ENCODE measurements around the gene SPRR2D.
"Not testable (repeated sequence)": the region's sequence is repeated elsewhere in the genome, so short reads cannot be mapped to it uniquely, and the experiment has no call there.

The SPRR2D gene

GRCh38 chr1:153040950-153041631, at the start of gene SPRR2D:
SPRR2D (minus strand) TSS chr1:153041120; CDS start chr1:153040346, 774 bp downstream.
- no peak for DNase-seq

- no peak for DNase-seq
These were observed 46.7 kb upstream of the SPRR2D start for GRCh38 chr1:153087652-153088051.

- no peak for DNase-seq
These were observed 40.8 kb upstream of the SPRR2D start for GRCh38 chr1:153081736-153082135.

GRCh38 chr1:153072806-153073726, 32.1 kb upstream of the SPRR2D start:
- no peak for DNase-seq

DNA sequence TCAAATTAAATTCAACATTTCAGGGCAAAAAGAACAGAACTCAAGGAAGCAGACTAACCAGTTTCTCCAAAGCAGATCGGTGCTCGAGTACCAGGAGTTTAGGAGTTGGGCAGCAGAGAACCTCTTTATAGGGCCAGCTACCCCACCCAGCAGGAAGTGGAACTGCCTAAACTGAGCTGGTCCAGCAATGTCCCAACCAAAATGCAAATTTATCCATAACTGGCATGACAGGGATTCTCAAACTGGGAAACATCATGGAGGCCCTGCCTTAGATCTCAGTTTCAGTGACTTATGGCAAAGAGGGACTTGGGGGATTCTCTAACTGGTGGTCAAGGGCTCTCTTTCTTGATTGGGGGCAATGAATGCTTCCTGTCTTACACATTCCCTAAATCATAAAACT, 30.6 kb upstream of the SPRR2D start, which contains the start of gene SPRR2B:
Gene SPRR2B, minus strand, starts transcription at position 101 of the 400 bp plus-strand sequence. CDS start 772 bp downstream, outside the sequence.
- no peak for DNase-seq

- no peak for DNase-seq
These were observed 29.3 kb upstream of the SPRR2D start for GRCh38 chr1:153070243-153070642.

DNA sequence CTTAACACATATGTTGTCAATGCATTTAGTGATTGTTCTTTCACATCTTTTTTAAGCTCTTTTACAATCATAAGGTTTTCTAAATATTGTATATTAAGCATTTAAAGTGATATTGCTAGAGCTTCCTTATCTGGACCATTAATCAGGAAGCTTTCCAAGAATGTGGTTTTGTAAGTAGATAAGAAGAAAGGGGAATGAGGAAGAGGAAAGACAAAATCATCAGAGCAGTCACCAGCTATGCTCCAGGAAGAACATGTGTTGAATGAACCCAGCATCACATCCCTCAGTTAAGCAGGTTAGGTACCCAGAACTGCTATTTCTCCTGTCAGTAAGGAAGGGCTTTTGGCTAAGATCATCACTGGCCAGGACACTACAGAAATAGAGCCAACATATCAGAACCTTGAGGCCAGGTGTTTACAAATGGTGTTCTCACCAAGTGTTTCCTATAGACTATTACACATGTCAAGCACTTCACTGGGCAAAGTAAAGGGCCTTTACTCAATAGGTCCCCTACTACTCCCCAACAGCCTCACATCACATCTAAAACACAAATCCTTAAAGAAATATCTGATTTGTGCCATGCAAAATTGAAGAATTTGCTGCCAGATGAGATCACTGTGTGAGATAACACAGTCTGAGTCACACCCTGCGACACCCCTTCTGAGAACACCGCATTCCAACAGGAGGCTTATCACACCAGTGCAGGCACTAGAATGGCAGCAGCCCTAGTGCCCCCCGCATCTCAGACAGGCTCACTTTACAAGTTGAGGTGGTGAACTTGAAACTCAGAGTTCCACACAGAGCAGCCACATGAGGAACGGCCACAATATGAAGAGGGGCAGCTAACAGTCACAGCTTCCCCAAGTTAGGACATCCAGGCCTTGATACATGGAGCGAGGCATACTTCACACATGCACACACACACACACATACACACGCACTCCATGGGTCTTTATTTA, 18.2 kb upstream of the SPRR2D start:
- DNase-seq = no peak

- no peak for DNase-seq
These were observed 17.2 kb upstream of the SPRR2D start for GRCh38 chr1:153058154-153058553.

GRCh38 chr1:153057375-153057774, 16.5 kb upstream of the SPRR2D start, which contains the start of gene SPRR2A:
SPRR2A (minus strand) TSS chr1:153057512; CDS start chr1:153056735, 777 bp downstream.
- no peak for DNase-seq

DNA sequence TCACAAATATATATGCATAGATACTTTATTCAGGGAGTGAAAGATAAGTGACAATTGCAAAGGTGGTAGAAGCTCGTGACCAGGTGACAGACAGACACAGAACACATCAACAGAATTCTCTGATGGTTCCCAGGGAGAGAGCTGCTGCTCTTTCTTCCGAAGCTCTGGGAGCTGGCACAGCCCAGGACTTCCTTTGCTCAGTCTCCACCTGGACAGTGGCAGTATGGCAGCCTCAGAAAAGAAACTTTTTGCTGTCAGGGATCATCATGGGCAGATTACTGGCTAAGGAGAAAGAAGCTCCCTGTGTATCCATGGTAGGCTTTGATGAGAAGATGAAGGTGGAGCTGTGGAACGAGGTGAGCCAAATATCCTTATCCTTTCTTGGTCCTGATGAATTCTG, 15.2 kb upstream of the SPRR2D start:
- DNase-seq = not testable (repeated sequence)

DNA sequence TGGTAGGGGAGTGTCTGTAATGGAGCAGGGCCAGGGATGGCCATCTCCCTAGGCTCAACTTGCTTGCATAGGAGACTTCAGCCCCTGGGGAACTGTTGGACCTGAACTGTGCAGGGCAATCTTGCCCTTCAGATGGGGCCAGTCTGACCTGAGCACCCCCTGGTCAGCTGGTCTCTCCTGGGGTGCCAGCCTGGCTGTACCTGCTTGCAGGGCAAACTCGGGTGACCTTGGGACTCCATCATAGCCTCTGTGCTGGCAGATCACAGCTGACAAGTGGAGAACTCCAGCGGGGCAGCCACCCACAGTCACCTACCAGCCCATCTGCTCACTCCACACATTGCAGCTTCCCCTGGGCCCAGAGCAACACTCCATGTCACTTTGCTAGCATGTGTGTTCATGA, 8.3 kb upstream of the SPRR2D start:
- no peak for DNase-seq

DNA sequence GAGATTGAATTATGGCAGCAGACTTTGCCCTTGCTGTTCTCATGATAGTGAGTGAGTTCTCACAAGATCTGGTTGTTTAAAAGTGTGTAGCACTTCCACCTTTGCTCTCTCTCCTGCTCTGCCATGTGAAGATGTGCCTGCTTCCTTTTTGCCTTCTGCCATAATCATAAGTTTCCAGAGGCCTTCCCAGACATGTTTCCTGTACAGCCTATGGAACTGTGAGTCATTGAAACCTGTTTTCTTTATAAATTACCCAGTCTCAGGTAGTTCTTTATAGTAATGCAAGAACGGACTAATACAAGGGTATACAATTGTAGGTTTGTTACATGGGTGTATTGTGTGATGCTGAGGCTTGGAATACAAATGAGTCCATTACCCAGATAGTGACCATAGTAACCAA, 5.7 kb downstream of the SPRR2D start:
- DNase-seq = no peak

- DNase-seq = peak; percentile 76
These were observed 8.1 kb downstream of the SPRR2D start for GRCh38 chr1:153032677-153033308.

GRCh38 chr1:153032073-153032472, 8.8 kb downstream of the SPRR2D start:
- DNase-seq = no peak

- no peak for DNase-seq
These were observed 10.0 kb downstream of the SPRR2D start, which contains the start of gene SPRR1B for GRCh38 chr1:153030895-153031294. SPRR1B (plus strand) TSS chr1:153031203; CDS start chr1:153032346, 1,143 bp downstream.

- no peak for DNase-seq
These were observed 12.2 kb downstream of the SPRR2D start for GRCh38 chr1:153028766-153029165.

- no peak for DNase-seq
These were observed 15.1 kb downstream of the SPRR2D start for GRCh38 chr1:153025797-153026196.

DNA sequence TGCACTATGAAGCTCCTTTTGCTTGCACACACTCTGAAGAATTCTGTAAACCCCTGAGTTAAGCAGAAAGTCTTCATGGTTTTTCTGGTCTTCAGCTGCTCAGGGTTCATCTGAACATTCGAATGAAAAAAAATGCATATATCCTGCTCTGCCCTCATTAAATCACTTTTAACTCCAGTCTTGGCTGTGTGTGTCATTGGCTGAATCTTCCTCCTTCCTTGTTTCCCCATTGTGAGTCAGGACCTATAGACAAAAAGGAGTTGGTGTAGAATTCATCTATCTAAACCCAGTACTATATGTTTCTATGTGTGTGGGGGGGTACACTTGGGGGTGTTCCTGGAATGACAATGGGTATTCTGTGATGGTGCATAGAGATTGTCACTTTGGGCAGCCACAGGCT, 16.5 kb downstream of the SPRR2D start:
- DNase-seq = no peak

DNA sequence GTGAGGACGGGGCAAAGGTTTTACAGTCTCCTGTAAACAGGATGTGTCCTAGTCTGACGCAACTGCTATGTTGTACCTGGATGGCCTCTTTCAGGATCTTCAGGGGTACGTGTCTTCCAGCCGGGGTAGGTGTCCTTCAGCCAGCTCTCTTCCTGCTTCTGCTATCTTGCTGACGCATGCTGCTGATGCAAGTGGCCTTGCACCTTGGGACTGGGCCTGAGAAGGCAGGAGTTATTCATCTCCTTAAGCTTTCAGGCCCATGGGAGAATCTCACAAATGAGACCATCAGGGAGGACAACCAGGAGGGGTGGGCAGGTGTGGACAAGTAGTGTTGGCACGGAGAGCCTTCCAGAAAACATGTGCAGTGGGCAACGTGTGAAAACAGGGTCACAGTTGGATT, 17.8 kb downstream of the SPRR2D start:
- no peak for DNase-seq

GRCh38 chr1:153022340-153022739, 18.6 kb downstream of the SPRR2D start:
- DNase-seq = not testable (repeated sequence)

- not testable (repeated sequence) for DNase-seq
These were observed 19.1 kb downstream of the SPRR2D start for GRCh38 chr1:153021829-153022228.

DNA sequence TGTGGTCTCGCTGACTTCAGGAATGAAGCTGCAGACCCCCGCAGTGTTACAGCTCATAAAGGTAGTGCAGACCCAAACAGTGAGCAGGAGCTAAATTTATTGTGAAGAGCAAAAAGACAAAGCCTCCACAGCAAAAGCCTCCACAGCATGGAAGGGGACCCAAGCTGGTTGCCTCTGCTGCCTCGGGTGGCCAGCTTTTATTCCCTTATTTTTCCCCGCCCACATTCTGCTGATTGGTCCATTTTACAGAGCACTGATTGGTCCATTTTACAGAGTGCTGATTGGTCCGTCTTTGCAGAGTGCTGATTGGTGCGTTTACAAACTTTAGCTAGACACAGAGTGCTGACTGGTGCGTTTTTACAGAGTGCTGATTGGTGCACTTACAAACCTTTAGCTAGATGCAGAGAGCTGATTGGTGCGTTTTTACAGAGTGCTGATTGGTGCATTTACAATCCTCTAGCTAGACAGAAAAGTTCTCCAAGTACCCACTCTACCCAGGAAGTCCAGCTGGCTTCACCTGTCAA, 29.6 kb downstream of the SPRR2D start:
- not testable (repeated sequence) for DNase-seq

All from EL (cell line).